Islet precursor cell (in vitro differentiated cells): ENCODE measurements around the gene GALT.

ENCODE experiments used
- DNase-seq: peaks from one replicate; pipeline ENCODE4 v3.0.0-alpha.2; 2018

The GALT gene

GRCh38 chr9:34686231-34686630, 39.8 kb downstream of the GALT start:
- no peak for DNase-seq

- no peak for DNase-seq
Observed at GRCh38 chr9:34686732-34687131, 40.3 kb downstream of the GALT start.

DNA sequence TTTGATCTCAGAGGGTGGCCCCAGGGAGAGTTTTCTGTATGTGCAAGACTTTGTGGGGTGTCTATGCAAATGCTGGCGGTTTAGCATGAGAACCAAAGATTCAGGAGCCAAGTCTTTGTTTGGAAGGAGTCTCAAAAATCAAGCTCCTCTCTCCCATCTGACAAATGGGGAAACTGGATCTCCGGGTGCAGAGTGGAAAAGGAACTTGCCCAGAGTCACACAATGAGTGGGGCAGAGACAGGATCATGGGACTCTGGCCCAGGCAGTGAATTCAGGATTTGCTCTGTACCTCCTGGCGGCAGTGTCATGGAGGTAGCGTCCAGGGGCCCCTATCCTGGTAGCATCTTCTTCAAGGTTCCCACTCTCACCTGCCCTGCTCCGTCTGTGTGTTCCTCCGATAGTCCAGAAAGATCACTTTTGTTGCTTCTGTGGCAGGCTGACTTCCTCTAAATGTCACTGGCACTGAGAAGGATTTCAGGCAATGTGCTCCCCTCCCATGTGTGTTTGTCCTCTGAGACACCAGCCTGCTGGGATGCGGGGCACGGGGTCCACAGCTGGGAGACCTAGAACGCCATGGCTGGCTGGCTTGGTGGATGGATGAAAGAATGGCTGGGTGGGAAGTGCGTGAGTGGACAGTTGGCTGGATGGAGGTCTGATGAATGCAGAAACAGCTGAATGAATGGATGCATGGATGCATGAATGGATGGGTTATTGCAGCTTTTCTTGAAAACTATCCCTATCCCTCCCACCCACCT, 41.0 kb downstream of the GALT start:
- DNase-seq, result no peak

DNA sequence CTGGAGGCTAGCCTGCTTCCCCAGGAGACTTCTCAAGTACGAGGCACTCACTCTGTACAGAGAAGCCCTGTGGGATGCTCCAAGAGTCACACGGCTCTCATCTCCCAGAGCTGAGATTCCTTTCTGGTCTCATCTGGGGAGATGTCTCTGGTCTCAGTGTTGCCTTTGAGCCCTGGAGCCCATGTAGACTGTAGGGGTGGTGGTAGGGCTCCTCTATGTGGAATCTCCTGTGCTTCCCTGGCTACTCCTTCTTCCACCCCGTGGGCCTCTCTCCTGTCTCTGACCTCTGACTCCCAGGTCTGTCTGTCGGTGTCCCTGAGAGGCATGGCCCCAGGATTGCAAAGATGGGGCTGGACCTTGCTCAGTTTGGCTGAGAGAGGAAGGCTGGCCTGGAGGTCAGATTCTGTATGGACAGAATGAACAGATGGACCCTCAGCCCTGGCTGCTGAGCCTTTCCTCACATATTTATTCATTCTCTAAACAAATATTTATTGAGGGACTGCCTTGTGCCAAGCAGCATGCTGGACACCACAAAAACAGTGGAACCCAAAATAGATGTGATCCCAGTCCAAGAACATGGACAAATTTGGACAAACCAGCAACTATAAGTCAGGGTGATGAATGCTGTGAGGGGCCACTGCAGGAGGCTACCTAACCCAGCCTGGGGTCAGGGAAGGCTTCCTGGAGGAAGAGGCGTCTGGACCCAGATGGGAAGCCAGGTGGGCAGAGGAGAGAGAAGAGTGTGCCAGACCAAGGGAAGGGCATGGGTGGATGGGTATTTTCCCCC, 42.0 kb downstream of the GALT start:
- no peak for DNase-seq

- DNase-seq, result no peak
Observed at GRCh38 chr9:34689116-34689470, 42.6 kb downstream of the GALT start.

- no peak for DNase-seq
Observed at GRCh38 chr9:34689512-34689911, 43.0 kb downstream of the GALT start.

DNA sequence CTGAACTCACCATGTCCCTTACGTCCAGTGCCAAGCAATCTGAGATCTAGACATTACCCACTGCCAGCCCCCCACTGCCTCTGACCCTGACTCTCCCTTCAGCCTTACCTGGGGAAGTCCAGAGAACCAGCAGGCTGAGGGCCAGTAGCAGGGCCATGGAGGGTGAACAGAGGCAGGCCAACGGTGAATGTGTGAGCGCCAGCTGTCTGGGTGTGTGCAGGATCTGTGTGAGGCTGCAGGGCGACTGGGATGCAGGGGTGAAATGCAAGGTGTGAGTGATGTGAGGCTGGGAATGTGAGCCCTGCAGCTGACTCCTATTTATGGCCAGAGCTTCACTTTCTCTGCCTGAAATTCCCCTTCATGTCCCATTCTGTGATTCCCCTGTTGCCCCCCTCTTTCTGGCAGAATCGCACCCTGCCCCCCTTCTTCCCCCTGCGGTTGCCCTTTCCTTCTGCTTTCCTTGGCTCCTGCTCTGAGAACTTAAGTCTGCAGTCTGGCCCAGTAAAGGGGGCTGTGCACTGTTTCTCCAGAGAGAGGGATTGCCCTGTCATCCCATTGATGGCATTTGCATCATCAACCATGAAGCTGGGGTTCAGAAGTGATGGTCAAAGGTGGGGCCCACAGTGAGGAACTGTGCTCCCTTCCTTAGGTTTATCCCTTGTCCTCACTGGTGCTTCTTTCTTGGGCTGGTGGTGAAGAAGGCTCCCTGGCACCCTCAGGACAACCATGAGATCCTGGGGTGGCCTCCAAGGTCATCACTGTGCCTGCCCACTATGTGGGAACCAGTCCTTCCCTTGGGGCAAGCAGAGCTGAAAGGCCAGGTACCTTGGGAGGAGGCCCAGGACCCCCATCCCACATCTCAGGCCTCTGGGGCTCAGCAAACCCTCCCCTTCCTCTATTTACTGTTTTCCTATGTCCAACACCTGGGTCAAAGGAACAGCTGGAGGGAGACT, 44.8 kb downstream of the GALT start, which contains the start of gene CCL19:
Gene CCL19 (minus strand): TSS at position 294 of the 953 bp plus-strand sequence. CDS start 137 bp downstream, at position 157.
- DNase-seq, result no peak

DNA sequence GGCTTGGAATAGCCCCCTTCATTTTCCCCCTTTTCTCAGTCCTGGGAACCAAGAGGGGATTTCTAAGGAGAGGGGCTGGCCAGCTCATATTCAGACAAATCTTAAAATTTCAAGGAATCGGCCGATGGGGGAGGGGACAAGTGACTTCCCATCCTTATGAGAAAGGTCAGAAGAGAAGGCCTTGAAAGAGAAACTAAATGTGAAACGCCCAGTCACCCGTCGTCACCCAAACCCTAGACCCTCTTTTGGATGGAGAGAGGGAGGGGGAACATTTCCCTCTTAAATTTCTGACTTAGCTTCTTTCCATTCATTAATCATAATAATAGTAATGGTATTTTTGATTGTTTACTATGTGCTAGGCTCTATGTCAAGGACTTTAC, 45.5 kb downstream of the GALT start:
- no peak for DNase-seq

- DNase-seq, result no peak
Observed at GRCh38 chr9:34693560-34693959, 47.1 kb downstream of the GALT start.

DNA sequence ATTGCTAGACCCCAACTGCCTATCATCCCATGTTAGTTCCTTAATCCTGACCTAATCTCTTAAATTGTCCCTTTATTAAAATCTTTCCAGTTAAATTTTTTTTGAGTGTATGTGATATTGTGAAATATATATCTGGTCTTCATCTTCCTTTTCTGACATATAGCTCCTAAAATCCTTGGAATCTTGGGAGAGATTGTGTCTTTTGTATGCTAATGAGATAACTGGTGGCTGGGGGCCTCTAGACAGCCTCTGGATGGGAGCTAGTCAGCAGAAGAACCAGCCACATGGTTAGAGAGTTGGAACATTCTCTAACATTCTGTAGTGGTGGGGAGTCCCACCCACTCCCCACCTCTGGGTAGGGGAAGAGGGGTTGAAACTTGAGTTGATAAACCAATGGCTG, 48.3 kb downstream of the GALT start:
- DNase-seq, result no peak
